ENCODE data around the gene MRPL46.
"Not testable (repeated sequence)": the region's sequence is repeated elsewhere in the genome, so short reads cannot be mapped to it uniquely, and the experiment has no call there.

MRPL46 gene

DNA sequence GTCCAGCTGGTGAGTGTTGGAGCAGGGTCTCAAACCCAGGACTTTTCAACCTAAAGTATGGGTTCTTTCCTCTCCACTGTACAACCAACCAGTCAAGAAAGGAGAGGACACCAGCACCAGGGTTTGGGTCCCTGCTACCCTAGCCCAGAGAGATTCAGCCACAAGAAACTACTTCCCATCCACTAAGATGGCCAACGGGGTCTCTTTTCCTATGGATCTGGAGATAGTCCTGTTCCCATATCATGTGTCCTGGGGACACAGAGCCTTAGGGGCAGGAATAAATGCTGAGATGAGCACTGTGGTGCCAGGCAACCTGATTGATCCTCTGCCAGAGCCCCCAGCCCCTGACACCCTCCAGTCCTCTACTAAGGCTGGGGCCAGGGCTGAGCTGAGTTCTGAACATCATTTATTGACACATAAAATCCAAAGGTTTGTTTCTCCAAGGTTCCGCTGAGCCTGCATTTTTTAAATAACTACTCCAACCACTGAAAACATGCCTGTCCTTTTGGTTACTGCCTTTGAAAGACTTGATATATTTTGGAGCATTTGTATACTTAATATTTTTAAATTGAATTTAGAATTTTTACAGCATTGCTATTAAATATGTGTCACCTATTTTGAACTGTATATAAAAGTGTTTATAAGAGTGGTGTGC, 26.0 kb downstream of the MRPL46 start:
- DNase-seq (ENCODE audit: low read depth): no peak

DNA sequence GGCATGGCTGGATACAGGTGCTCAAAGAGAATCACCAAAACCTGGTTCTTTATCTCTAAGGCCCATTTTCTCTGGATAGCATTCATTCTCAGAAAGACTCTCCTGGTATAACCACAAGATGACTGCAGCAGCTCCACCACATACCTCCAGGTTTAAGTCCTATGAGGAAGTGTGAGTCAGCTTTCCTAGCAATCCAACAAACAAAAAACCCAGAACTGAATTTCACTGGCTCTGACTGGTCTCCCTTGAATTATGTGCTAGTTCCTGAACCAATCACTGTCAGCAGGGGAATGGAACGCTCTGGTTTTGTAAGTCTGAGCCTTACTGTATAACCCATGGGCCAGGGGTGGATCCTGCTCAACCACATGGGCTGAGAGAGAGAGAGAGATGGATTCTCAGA, 27.2 kb downstream of the MRPL46 start:
- peak; percentile 37 for DNase-seq (ENCODE audit: low read depth)

DNA sequence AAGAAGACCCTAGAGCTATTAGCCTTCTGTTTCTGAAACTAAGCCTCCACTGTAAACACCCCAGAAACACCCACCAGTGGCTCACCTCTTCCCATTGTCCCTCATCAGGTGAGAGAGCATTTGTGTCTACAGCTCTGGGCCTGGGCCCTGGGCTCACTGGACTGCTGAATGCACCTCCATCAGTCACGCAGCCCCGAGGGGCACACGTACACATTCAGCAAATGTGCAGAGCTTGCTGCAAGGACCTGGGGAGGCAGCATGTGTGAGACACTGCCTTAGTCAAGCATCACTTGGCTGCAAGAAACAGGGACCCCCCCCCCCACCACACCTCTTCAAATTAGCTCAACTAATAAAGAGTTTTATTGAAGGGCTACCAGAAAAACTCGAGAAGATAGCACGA, 29.0 kb downstream of the MRPL46 start:
- no peak for DNase-seq (ENCODE audit: low read depth)

DNA sequence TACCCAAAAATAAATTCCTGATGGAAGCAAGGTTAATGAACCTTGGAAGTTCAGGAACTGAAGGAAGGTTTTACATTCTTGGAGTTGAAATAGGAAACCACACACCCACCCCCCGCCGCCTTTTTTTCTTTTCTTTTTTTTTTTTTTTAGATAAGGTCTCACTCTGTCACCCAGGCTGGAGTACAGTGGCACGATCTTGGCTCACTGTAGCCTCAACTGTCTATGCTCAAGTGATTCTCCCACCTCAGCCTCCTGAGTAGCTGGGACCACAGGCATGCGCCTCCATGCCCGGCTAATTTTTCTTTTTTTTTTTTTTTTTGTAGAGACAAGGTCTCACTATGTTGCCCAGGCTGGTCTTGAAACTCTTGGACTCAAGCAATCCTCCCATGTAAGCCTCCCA, 33.1 kb downstream of the MRPL46 start:
- DNase-seq (ENCODE audit: low read depth): not testable (repeated sequence)

DNA sequence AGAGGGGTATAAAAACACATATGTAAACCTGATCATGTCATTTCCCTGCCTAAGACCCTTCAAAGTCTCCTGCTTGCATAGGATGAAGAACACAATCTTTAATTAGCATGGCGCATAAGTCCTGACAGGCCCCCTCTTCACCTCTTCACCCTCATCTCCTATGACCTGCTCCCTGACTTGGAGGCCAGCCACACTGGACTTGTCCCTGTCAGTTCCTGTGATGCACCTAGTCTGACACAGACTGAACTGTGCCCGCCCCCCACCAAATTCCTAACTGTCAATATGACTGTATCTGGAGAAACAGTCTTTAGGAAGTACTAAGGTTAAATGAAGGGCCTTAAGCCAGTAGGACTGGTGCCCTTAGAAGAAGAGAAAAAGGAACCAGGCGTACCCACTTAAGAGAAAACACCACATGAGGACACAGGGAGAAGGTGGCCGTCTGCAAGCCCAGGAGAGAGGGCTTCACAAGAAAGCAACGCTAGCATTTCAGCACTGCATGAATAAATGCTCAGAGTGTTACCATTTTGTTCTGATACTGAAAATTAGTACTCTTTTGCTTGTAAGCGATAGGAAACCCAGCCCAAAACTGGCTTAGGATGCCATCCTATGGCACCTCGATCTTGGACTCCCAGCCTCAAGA, 34.0 kb downstream of the MRPL46 start:
- DNase-seq (ENCODE audit: low read depth): no peak

DNA sequence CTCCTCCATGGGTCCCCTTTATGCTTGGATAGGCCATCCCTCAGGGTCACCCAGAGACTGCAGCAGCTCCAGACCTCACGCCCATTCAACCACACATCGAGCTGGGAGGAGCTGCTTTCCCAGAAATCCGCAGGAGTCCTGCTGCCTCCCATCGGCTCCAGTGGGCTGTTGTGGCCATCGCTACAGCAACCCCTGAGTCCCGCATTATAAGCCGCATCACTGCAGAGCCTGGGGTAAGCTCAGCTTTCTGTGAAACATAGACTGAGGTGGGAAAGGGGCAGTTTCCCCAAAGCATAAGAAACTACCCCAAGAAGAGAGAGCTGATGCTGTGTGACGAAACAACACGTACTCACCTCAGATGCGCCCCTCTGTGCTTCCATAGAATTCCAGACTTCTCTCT, 35.7 kb downstream of the MRPL46 start:
- DNase-seq (ENCODE audit: low read depth): no peak

DNA sequence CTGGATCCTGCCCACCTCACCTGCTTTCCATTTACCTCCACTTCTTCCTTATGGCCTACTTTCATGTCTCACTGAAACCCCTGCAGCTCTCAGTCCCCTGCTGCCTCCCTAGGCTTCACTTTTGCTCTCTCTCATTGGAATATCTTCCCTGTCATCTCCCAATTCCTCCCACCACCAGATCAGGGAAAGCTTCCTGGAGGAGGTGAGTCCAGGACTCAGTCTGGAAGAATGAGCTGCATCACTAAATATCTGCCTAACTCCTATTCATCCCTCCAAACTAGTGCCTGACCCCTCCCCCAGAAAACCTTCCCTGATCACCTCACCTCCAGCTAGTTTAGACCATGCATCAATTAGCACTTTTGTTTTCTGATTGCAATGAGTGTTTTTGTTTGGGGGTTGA, 37.1 kb downstream of the MRPL46 start:
- no peak for DNase-seq (ENCODE audit: low read depth)

DNA sequence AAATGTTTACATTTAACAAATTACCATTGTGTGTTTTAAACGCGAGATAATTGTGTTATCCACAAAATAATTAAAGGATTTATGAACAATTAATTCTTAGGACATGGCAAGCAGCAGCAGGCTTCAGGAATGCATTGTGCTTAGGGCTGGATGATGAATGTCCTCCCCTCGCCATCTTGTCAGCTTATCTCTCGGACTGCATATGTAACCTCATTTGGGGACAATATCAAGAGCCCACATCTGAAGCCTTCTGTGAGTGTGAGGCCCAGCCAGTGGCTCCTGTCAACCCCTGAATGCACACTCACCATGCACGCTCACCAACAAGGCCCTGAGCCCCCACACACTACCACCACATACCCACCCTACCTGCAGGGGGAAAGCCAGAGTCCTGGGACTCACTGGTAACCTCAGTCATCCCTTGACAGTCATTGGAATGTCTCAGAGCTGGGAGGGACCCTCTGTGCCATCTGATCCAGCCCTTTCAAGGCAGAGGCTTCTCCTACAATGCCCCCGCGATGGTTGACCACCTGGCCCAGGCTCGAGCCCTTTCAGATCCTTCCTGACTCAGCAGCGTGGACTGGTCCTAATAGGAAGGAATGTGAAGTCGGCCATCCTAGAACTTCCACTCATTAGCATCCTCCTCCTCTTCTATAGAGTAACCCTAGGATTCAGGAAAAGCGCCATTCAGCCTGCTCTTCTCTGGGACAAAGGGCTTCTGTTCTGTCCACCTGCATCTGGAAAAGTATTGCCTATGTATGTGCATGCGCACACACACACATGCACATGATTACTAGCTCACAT, 38.2 kb downstream of the MRPL46 start:
- no peak for DNase-seq (ENCODE audit: low read depth)

DNA sequence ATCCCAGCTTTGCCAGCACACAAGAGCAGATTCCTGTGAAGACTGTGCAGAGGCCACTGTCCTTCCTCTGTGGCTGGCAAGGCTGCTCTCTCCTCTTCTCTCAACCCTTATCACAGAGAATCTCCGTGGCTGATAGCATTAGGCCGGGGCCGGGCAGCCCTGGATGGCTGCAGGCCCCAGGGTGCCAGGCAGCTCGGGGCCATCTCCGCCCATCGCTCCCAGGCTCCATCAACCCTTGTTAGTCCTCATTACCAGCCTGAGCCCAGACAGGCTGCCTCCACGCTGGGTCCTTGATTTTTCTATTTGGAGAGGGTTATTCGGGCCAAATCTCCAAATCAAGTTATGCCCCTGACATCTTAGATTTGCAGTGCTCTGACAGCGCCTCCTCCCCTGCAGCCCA, 39.1 kb downstream of the MRPL46 start:
- no peak for DNase-seq (ENCODE audit: low read depth)

DNA sequence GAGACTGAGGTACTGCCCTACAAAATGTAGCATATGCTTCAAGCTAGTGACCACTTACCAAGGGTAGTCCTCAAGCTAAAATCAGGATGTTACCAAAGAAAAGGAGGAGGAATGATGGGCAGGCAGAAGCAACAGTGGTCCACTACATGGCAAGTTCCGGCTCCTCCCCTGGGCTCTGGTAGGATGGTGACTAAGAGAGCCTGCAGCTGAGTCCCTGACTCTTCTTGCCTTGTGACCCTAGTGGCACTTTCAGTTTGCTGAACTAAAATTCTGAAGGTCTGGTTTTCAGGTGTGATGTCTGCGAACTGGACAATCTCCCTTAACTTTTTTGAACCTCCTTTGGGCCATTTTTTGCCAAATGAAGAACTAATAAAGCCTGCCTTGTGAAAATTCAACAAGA, 40.9 kb downstream of the MRPL46 start:
- no peak for DNase-seq (ENCODE audit: low read depth)

DNA sequence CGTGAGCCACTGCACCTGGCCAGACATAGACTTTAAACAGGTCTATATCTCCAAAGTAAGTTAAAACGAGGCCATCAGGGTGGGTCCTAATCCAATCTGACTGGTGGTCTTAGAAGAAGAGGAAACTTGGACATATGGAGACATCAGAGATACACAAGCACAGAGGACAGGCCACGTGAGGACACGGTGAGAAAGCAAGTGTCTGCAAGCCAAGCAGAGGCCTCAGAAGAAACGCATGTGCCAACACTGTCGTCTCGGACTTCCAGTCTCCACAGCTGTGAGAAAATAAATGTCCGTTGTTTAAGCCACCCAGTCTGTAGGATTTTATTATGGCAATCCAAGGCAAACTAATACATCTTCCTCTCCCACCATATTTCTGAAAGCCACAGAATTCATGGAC, 43.9 kb downstream of the MRPL46 start:
- DNase-seq (ENCODE audit: low read depth): no peak

DNA sequence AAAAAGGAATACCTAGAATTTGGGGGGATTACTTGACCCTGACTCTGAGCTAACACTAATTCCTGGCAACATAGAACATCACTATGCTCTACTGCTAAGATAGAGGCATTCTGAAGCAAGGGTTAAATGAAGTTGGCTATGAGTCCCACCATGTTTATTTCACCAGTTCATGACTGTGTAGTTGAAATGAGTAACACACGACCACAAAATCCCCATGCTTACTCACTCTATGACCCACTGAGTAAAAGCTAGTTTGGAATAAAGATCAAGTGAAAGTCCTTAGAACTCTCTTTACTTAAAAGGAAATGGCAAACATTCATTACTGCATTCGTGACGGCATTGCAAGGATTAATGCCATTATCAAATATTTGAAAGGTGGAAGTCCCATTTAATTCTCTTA, 47.4 kb downstream of the MRPL46 start:
- DNase-seq (ENCODE audit: low read depth): no peak

All from GM04503 (cell line).